HepG2 (cell line): ENCODE measurements around the gene SPINK8.

Source experiments
- ESRRA ChIP-seq: sonication (generic); formaldehyde crosslinking; IDR thresholded peaks from 2 replicates; pipeline ENCODE4 v1.5.1; 2020; ENCODE audit warnings: mild to moderate bottlenecking, low read depth, missing genetic modification reagents
- KDM1A ChIP-seq: IDR thresholded peaks from 2 replicates; pipeline ENCODE4 v1.6.1; 2016; ENCODE audit warnings: missing compliant biosample characterization
- RAD21 ChIP-seq: fragments of 450-650 bp; formaldehyde crosslinking; IDR thresholded peaks from 2 replicates; pipeline ENCODE4 v1.5.0; 2020; ENCODE audit warnings: mild to moderate bottlenecking
- ZNF20 ChIP-seq: sonication (generic); formaldehyde crosslinking; IDR thresholded peaks from 2 replicates; pipeline ENCODE4 v1.4.0; 2020; ENCODE audit warnings: mild to moderate bottlenecking, moderate library complexity, missing genetic modification reagents

DNA sequence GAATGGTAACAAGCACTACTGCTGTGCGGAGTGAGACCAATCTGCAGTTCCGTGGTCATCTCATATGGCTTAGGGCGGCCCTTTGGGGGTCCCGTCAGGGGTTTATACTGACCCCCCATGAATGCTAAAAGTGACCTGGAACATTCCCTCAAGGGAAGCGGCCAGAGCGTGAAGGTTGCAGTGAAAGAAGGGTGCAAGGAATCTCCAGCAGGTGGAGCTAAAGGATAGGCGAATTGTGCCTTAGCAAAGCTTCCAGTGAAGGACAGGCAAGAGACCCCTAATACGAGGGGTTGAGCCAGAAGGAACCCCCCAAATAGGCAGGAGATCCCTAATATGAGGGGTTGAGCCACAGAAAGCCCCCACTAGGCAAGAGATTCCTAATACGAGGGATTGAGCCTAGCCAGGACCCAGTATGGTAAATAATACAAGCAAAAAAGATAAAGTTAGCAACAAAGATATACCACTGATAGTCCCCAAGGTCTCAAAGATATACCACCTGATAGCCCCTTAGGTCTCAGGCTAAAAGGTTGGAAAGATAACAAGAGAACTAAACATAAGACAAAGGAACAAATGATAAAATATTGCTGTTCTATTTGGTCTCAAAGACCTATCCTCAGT, 59.8 kb downstream of the SPINK8 start:
- no peak for TF ChIP-seq KDM1A (CRISPR knock-in tag)
- peak; percentile 81 for TF ChIP-seq RAD21 (CRISPR knock-in tag)
- TF ChIP-seq ESRRA (CRISPR knock-in tag) = no peak
- TF ChIP-seq ZNF20 (CRISPR knock-in tag) = no peak
